Measurements from ENCODE around the gene KRTAP1-3. TPM values are rescaled to one million over a fixed set of nuclear protein-coding genes. Genes with fewer than 3 reads are reported as not detected.
"Not testable (repeated sequence)": the region's sequence is repeated elsewhere in the genome, so short reads cannot be mapped to it uniquely, and the experiment has no call there.

The KRTAP1-3 gene
- total and polyA plus RNA-seq, 2 donors (not counting 1 experiment from before 2014, with no cell fraction given) = not detected

DNA sequence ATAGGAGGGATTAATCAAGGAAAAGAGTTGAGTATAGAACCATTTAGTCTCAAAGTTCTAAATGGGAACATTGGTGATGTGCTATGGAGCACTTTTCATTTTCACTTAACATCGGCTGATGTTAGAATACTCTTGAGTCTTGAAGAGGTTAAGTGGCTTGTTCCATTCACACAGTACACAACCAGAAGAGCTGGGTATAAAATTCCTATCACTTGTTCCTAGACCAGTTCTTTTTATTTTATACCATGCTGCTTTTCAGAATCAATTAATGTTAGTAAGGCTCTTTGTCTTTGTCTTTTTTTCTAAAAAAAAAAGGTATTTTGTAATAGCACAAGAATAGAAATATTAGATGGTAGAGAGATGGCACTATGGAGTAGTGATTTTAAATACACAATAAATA lies 8.3 kb upstream of the KRTAP1-3 start:
- peaks cover 10% of the 10 kb centered on the region for H3K9me3 Mint-ChIP-seq (ENCODE audit: insufficient read depth)
- H3K27ac Mint-ChIP-seq = no peak overlapping the region
- TF ChIP-seq, protein P1, sequence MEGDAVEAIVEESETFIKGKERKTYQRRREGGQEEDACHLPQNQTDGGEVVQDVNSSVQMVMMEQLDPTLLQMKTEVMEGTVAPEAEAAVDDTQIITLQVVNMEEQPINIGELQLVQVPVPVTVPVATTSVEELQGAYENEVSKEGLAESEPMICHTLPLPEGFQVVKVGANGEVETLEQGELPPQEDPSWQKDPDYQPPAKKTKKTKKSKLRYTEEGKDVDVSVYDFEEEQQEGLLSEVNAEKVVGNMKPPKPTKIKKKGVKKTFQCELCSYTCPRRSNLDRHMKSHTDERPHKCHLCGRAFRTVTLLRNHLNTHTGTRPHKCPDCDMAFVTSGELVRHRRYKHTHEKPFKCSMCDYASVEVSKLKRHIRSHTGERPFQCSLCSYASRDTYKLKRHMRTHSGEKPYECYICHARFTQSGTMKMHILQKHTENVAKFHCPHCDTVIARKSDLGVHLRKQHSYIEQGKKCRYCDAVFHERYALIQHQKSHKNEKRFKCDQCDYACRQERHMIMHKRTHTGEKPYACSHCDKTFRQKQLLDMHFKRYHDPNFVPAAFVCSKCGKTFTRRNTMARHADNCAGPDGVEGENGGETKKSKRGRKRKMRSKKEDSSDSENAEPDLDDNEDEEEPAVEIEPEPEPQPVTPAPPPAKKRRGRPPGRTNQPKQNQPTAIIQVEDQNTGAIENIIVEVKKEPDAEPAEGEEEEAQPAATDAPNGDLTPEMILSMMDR (IDR thresholded peaks at IDR 0.05) = no peak
- Histone ChIP-seq H3K9ac (ENCODE audit: low read length) (no peak overlapping the region), H3K27ac (ENCODE audit: low read length in 2 of 2) (no peak overlapping the region), H4K20me1 (ENCODE audit: control insufficient read depth, insufficient read depth, low read length, poor library complexity, severe bottlenecking) (no peaks in the 10 kb centered on the region), H3K9me3 (ENCODE audit: control extremely low read depth in 1 of 3, control insufficient read depth in 2 of 3, insufficient read depth in 1 of 3, low read length in 2 of 3) (peaks cover 0 to 4% (median 2%) of the 10 kb centered on the region in 3 donors), H3K4me1 (ENCODE audit: control insufficient read depth in 2 of 2, insufficient read depth in 2 of 2, low read length in 2 of 2) (no peaks in the 10 kb centered on the region), H3K4me3 (ENCODE audit: control extremely low read depth in 1 of 5, extremely low read depth in 1 of 5, insufficient read depth in 1 of 5, low read depth in 2 of 5, low read length in 4 of 5) (no peak overlapping the region), H3K36me3 (replicated peaks in 1 of 2; ENCODE audit: control extremely low read depth in 1 of 2, control insufficient read depth in 1 of 2, extremely low read depth in 1 of 2, insufficient read depth in 2 of 2, low read length in 1 of 2) (no peaks in the 10 kb centered on the region), H2AFZ (ENCODE audit: insufficient read depth, low read depth, low read length, poor library complexity, severe bottlenecking) (no peak overlapping the region), H3K79me2 (ENCODE audit: control insufficient read depth, insufficient read depth, low read length) (no peaks in the 10 kb centered on the region), H3K27me3 (replicated peaks in 1 of 4; ENCODE audit: control extremely low read depth in 1 of 4, control insufficient read depth in 3 of 4, insufficient read depth in 4 of 4, low read length in 3 of 4) (peaks cover 0 to 6% (median 0%) of the 10 kb centered on the region in 4 experiments), H3K4me2 (replicated peaks; ENCODE audit: low read depth, low read length, poor library complexity, severe bottlenecking) (no peak overlapping the region)
- no peak overlapping the region for H3K4me3 Mint-ChIP-seq
- ChIA-PET CTCF (no interaction called here), POLR2A (no interaction called here)
- peaks cover 52% of the 10 kb centered on the region for H3K27me3 Mint-ChIP-seq
- intact Hi-C loops (cut with micrococcal nuclease) = no loop called here
- H3K4me1 Mint-ChIP-seq = peaks cover 2% of the 10 kb centered on the region
- DNase-seq (no peak), ATAC-seq (ENCODE audit: low read depth) (no peak)
- no CpG with 5 or more reads among the region's 1 CpG for WGBS (ENCODE audit: insufficient coverage)

GRCh38 chr17:41040783-41041571 lies 6.3 kb upstream of the KRTAP1-3 start, which contains the start of gene KRTAP1-1:
KRTAP1-1 (minus strand) TSS chr17:41041450; CDS start chr17:41041397, 53 bp downstream.
- intact Hi-C loops (cut with micrococcal nuclease); H3K79me2 ChIP-seq (ENCODE audit: control insufficient read depth, insufficient read depth, low read length); H3K36me3 ChIP-seq (replicated peaks in 1 of 2; ENCODE audit: control extremely low read depth in 1 of 2, control insufficient read depth in 1 of 2, extremely low read depth in 1 of 2, insufficient read depth in 2 of 2, low read length in 1 of 2); H3K27me3 ChIP-seq (replicated peaks in 1 of 4; ENCODE audit: control extremely low read depth in 1 of 4, control insufficient read depth in 3 of 4, insufficient read depth in 4 of 4, low read length in 3 of 4); H3K27ac Mint-ChIP-seq; H3K27ac ChIP-seq (ENCODE audit: low read length in 2 of 2); H3K4me1 ChIP-seq (ENCODE audit: control insufficient read depth in 2 of 2, insufficient read depth in 2 of 2, low read length in 2 of 2); H3K4me2 ChIP-seq (replicated peaks; ENCODE audit: low read depth, low read length, poor library complexity, severe bottlenecking); H3K4me3 ChIP-seq (ENCODE audit: control extremely low read depth in 1 of 5, extremely low read depth in 1 of 5, insufficient read depth in 1 of 5, low read depth in 2 of 5, low read length in 4 of 5); DNase-seq; H3K9me3 ChIP-seq (ENCODE audit: control extremely low read depth in 1 of 3, control insufficient read depth in 2 of 3, insufficient read depth in 1 of 3, low read length in 2 of 3); H3K9me3 Mint-ChIP-seq (ENCODE audit: insufficient read depth); H3K9ac ChIP-seq (ENCODE audit: low read length); H3K4me1 Mint-ChIP-seq; ATAC-seq (ENCODE audit: low read depth); H2AFZ ChIP-seq (ENCODE audit: insufficient read depth, low read depth, low read length, poor library complexity, severe bottlenecking); H4K20me1 ChIP-seq (ENCODE audit: control insufficient read depth, insufficient read depth, low read length, poor library complexity, severe bottlenecking); POLR2A ChIA-PET; CTCF ChIA-PET; H3K4me3 Mint-ChIP-seq: not testable (repeated sequence)
- peaks cover 45% of the 10 kb centered on the region for H3K27me3 Mint-ChIP-seq
- WGBS (ENCODE audit: insufficient coverage) = 84% methylated on average over 8 of the region's 14 CpGs
